ENCODE results near the gene SLC47A1.
"Not testable (repeated sequence)": the region's sequence is repeated elsewhere in the genome, so short reads cannot be mapped to it uniquely, and the experiment has no call there.

Gene SLC47A1

GRCh38 chr17:19573075-19573474, 39.4 kb downstream of the SLC47A1 start:
- no peaks in the 10 kb centered on the region for H3K79me1 ChIP-seq (ENCODE audit: low read length)
- no peak for DNase-seq
- no peak overlapping the region for H3K27ac ChIP-seq (ENCODE audit: low read depth, low read length)
- H3K9ac ChIP-seq (ENCODE audit: low read length): no peak overlapping the region
- H3K79me2 ChIP-seq (ENCODE audit: control insufficient read depth, insufficient read depth, low read length): no peaks in the 10 kb centered on the region
- no peak overlapping the region for H2AK5ac ChIP-seq (ENCODE audit: low read length)
- H3K18ac ChIP-seq (ENCODE audit: low read length): no peak overlapping the region
- H2BK15ac ChIP-seq (replicated peaks; ENCODE audit: low read depth): no peak overlapping the region
- H3K36me3 ChIP-seq (ENCODE audit: control insufficient read depth, insufficient read depth, low read length): no peaks in the 10 kb centered on the region
- H3K4ac ChIP-seq (ENCODE audit: low read depth, low read length): no peak overlapping the region
- H3K4me1 ChIP-seq (ENCODE audit: control insufficient read depth, low read depth, low read length): no peaks in the 10 kb centered on the region
- WGBS (ENCODE audit: extremely low coverage, insufficient coverage, low lambda C conversion rate): no CpG with 5 or more reads among the region's 2 CpGs
- no peak overlapping the region for H3K4me3 ChIP-seq (ENCODE audit: low read length)
- H2BK5ac ChIP-seq (ENCODE audit: low read length): no peak overlapping the region
- H4K8ac ChIP-seq (ENCODE audit: low read depth, low read length): no peak overlapping the region
- no peak overlapping the region for H3K56ac ChIP-seq (ENCODE audit: low read length)
- no peak overlapping the region for H2BK120ac ChIP-seq (ENCODE audit: low read depth, low read length)
- no peak overlapping the region for H3K23ac ChIP-seq (ENCODE audit: low read length)
- no peak overlapping the region for H4K5ac ChIP-seq (ENCODE audit: low read length)
- H3K4me2 ChIP-seq (ENCODE audit: low read length): no peak overlapping the region
- no peaks in the 10 kb centered on the region for H3K27me3 ChIP-seq (ENCODE audit: insufficient read depth, low read length, poor library complexity)

- WGBS (ENCODE audit: extremely low coverage, insufficient coverage, low lambda C conversion rate): no CpG with 5 or more reads among the region's 4 CpGs
- Histone ChIP-seq H3K4ac (ENCODE audit: low read depth, low read length) (no peak overlapping the region), H2BK15ac (replicated peaks; ENCODE audit: low read depth) (no peak overlapping the region), H4K8ac (ENCODE audit: low read depth, low read length) (no peak overlapping the region), H3K79me1 (ENCODE audit: low read length) (no peaks in the 10 kb centered on the region), H3K9ac (ENCODE audit: low read length) (no peak overlapping the region), H3K18ac (ENCODE audit: low read length) (no peak overlapping the region), H2BK5ac (ENCODE audit: low read length) (no peak overlapping the region), H3K4me1 (ENCODE audit: control insufficient read depth, low read depth, low read length) (no peaks in the 10 kb centered on the region), H2AK5ac (ENCODE audit: low read length) (no peak overlapping the region), H3K56ac (ENCODE audit: low read length) (no peak overlapping the region), H4K5ac (ENCODE audit: low read length) (no peak overlapping the region), H2BK120ac (ENCODE audit: low read depth, low read length) (no peak overlapping the region), H3K27ac (ENCODE audit: low read depth, low read length) (no peak overlapping the region), H3K79me2 (ENCODE audit: control insufficient read depth, insufficient read depth, low read length) (no peaks in the 10 kb centered on the region), H3K27me3 (ENCODE audit: insufficient read depth, low read length, poor library complexity) (no peaks in the 10 kb centered on the region), H3K4me3 (ENCODE audit: low read length) (no peak overlapping the region), H3K4me2 (ENCODE audit: low read length) (no peak overlapping the region), H3K36me3 (ENCODE audit: control insufficient read depth, insufficient read depth, low read length) (no peaks in the 10 kb centered on the region), H3K23ac (ENCODE audit: low read length) (no peak overlapping the region)
- no peak for DNase-seq
Measured at GRCh38 chr17:19574956-19575355, 41.3 kb downstream of the SLC47A1 start.

- Histone ChIP-seq H3K23ac (ENCODE audit: low read length) (no peak overlapping the region), H3K79me2 (ENCODE audit: control insufficient read depth, insufficient read depth, low read length) (no peaks in the 10 kb centered on the region), H2BK5ac (ENCODE audit: low read length) (no peak overlapping the region), H3K27me3 (ENCODE audit: insufficient read depth, low read length, poor library complexity) (no peaks in the 10 kb centered on the region), H2AK5ac (ENCODE audit: low read length) (no peak overlapping the region), H3K4ac (ENCODE audit: low read depth, low read length) (no peak overlapping the region), H3K18ac (ENCODE audit: low read length) (no peak overlapping the region), H2BK120ac (ENCODE audit: low read depth, low read length) (no peak overlapping the region), H3K4me3 (ENCODE audit: low read length) (no peak overlapping the region), H2BK15ac (replicated peaks; ENCODE audit: low read depth) (no peak overlapping the region), H4K8ac (ENCODE audit: low read depth, low read length) (no peak overlapping the region), H3K4me2 (ENCODE audit: low read length) (no peak overlapping the region), H3K36me3 (ENCODE audit: control insufficient read depth, insufficient read depth, low read length) (no peaks in the 10 kb centered on the region), H3K9ac (ENCODE audit: low read length) (no peak overlapping the region), H3K27ac (ENCODE audit: low read depth, low read length) (no peak overlapping the region), H3K79me1 (ENCODE audit: low read length) (no peaks in the 10 kb centered on the region), H4K5ac (ENCODE audit: low read length) (no peak overlapping the region), H3K4me1 (ENCODE audit: control insufficient read depth, low read depth, low read length) (no peaks in the 10 kb centered on the region), H3K56ac (ENCODE audit: low read length) (no peak overlapping the region)
- no peak for DNase-seq
- WGBS (ENCODE audit: extremely low coverage, insufficient coverage, low lambda C conversion rate): no CpG with 5 or more reads among the region's 4 CpGs
Measured at GRCh38 chr17:19578545-19578944, 44.9 kb downstream of the SLC47A1 start.

- Histone ChIP-seq H3K23ac (ENCODE audit: low read length) (no peak overlapping the region), H4K8ac (ENCODE audit: low read depth, low read length) (peak overlapping the region; percentile 79), H4K5ac (ENCODE audit: low read length) (no peak overlapping the region), H3K4me1 (ENCODE audit: control insufficient read depth, low read depth, low read length) (no peaks in the 10 kb centered on the region), H3K27ac (ENCODE audit: low read depth, low read length) (no peak overlapping the region), H2BK120ac (ENCODE audit: low read depth, low read length) (no peak overlapping the region), H2AK5ac (ENCODE audit: low read length) (no peak overlapping the region), H3K27me3 (ENCODE audit: insufficient read depth, low read length, poor library complexity) (no peaks in the 10 kb centered on the region), H3K4ac (ENCODE audit: low read depth, low read length) (no peak overlapping the region), H2BK5ac (ENCODE audit: low read length) (no peak overlapping the region), H3K18ac (ENCODE audit: low read length) (no peak overlapping the region), H3K9ac (ENCODE audit: low read length) (peak overlapping the region; percentile 54), H3K56ac (ENCODE audit: low read length) (peak overlapping the region; percentile 79), H3K79me2 (ENCODE audit: control insufficient read depth, insufficient read depth, low read length) (no peaks in the 10 kb centered on the region), H3K36me3 (ENCODE audit: control insufficient read depth, insufficient read depth, low read length) (no peaks in the 10 kb centered on the region), H2BK15ac (replicated peaks; ENCODE audit: low read depth) (no peak overlapping the region), H3K4me2 (ENCODE audit: low read length) (peak overlapping the region; percentile 62), H3K79me1 (ENCODE audit: low read length) (no peaks in the 10 kb centered on the region), H3K4me3 (ENCODE audit: low read length) (no peak overlapping the region)
- WGBS (ENCODE audit: extremely low coverage, insufficient coverage, low lambda C conversion rate): no CpG with 5 or more reads among the region's 19 CpGs
- DNase-seq: peak; percentile 31
Measured at GRCh38 chr17:19579192-19579761, 45.6 kb downstream of the SLC47A1 start.

- H3K4me1 ChIP-seq (ENCODE audit: control insufficient read depth, low read depth, low read length): no peaks in the 10 kb centered on the region
- peak overlapping the region; percentile 79 for H4K8ac ChIP-seq (ENCODE audit: low read depth, low read length)
- H3K4ac ChIP-seq (ENCODE audit: low read depth, low read length): no peak overlapping the region
- H2AK5ac ChIP-seq (ENCODE audit: low read length): no peak overlapping the region
- peak overlapping the region; percentile 22 for H3K4me3 ChIP-seq (ENCODE audit: low read length)
- peak; percentile 23 for DNase-seq
- no peaks in the 10 kb centered on the region for H3K36me3 ChIP-seq (ENCODE audit: control insufficient read depth, insufficient read depth, low read length)
- H2BK15ac ChIP-seq (replicated peaks; ENCODE audit: low read depth): no peak overlapping the region
- H2BK120ac ChIP-seq (ENCODE audit: low read depth, low read length): no peak overlapping the region
- peak overlapping the region; percentile 80 for H3K56ac ChIP-seq (ENCODE audit: low read length)
- H3K27me3 ChIP-seq (ENCODE audit: insufficient read depth, low read length, poor library complexity): no peaks in the 10 kb centered on the region
- no peak overlapping the region for H4K5ac ChIP-seq (ENCODE audit: low read length)
- H3K4me2 ChIP-seq (ENCODE audit: low read length): peak overlapping the region; percentile 59
- no peak overlapping the region for H2BK5ac ChIP-seq (ENCODE audit: low read length)
- no peak overlapping the region for H3K27ac ChIP-seq (ENCODE audit: low read depth, low read length)
- H3K79me1 ChIP-seq (ENCODE audit: low read length): no peaks in the 10 kb centered on the region
- no CpG with 5 or more reads among the region's 76 CpGs for WGBS (ENCODE audit: extremely low coverage, insufficient coverage, low lambda C conversion rate)
- H3K23ac ChIP-seq (ENCODE audit: low read length): no peak overlapping the region
- no peaks in the 10 kb centered on the region for H3K79me2 ChIP-seq (ENCODE audit: control insufficient read depth, insufficient read depth, low read length)
- peak overlapping the region; percentile 69 for H3K9ac ChIP-seq (ENCODE audit: low read length)
- no peak overlapping the region for H3K18ac ChIP-seq (ENCODE audit: low read length)
Measured at GRCh38 chr17:19579867-19580565, 46.4 kb downstream of the SLC47A1 start.

- not testable (repeated sequence) for H3K18ac ChIP-seq (ENCODE audit: low read length); H2BK5ac ChIP-seq (ENCODE audit: low read length); H3K23ac ChIP-seq (ENCODE audit: low read length); H3K4me2 ChIP-seq (ENCODE audit: low read length); H3K79me2 ChIP-seq (ENCODE audit: control insufficient read depth, insufficient read depth, low read length); H3K27me3 ChIP-seq (ENCODE audit: insufficient read depth, low read length, poor library complexity); H3K56ac ChIP-seq (ENCODE audit: low read length); H4K8ac ChIP-seq (ENCODE audit: low read depth, low read length); DNase-seq; H3K79me1 ChIP-seq (ENCODE audit: low read length); H3K4ac ChIP-seq (ENCODE audit: low read depth, low read length); H3K4me1 ChIP-seq (ENCODE audit: control insufficient read depth, low read depth, low read length); H3K4me3 ChIP-seq (ENCODE audit: low read length); H2BK15ac ChIP-seq (replicated peaks; ENCODE audit: low read depth); H2AK5ac ChIP-seq (ENCODE audit: low read length); H2BK120ac ChIP-seq (ENCODE audit: low read depth, low read length); H3K27ac ChIP-seq (ENCODE audit: low read depth, low read length); H3K9ac ChIP-seq (ENCODE audit: low read length); H4K5ac ChIP-seq (ENCODE audit: low read length); H3K36me3 ChIP-seq (ENCODE audit: control insufficient read depth, insufficient read depth, low read length)
- no CpG with 5 or more reads among the region's 17 CpGs for WGBS (ENCODE audit: extremely low coverage, insufficient coverage, low lambda C conversion rate)
Measured at GRCh38 chr17:19580566-19580920, 46.9 kb downstream of the SLC47A1 start.

Data from mesendoderm (in vitro differentiated cells).